Body of pancreas (tissue), 4 donors: Measurements from ENCODE around the gene H2AZ1. TPM values are rescaled to one million over a fixed set of nuclear protein-coding genes. Genes with fewer than 3 reads are reported as not detected.

Source experiments
- ATAC-seq: fragments of 150-250 bp; one replicate; pipeline ENCODE4 v1.9.1; 2016
- DNase-seq, 4 donors: peaks; one replicate each; pipeline ENCODE4 v3.0.0-alpha.2; 2019
- H3K27ac ChIP-seq, 4 donors: fragments of 200-600 bp; sonication (generic); 1 replicate in 3 of 4; 2 replicates in 1 of 4; pipeline versions ENCODE4 v1.5.1 to v1.6.1; 2016 to 2019; ENCODE audit warnings: mild to moderate bottlenecking in 1 of 4, mixed read lengths in 1 of 4, moderate library complexity in 1 of 4
- H3K27me3 ChIP-seq, 2 donors: fragments of 200-600 bp; sonication (generic); one replicate each; pipeline ENCODE4 v1.6.0; 2016; ENCODE audit warnings: mild to moderate bottlenecking in 1 of 2
- H3K36me3 ChIP-seq, 2 donors: fragments of 200-600 bp; sonication (generic); replicated peaks in 1 of 2; 2 replicates each; pipeline ENCODE4 v1.5.1; 2016; ENCODE audit warnings: low read depth in 2 of 2; ENCODE audit not compliant: insufficient read depth in 1 of 2
- H3K4me1 ChIP-seq: fragments of 200-600 bp; sonication (generic); one replicate; pipeline ENCODE4 v1.6.0; 2016
- H3K4me3 ChIP-seq, 2 donors: fragments of 200-600 bp; sonication (generic); 1 replicate in 1 of 2; 2 replicates in 1 of 2; pipeline ENCODE4 v1.5.1; 2016 to 2019
- H3K9me3 ChIP-seq, 3 donors: fragments of 200-600 bp; sonication (generic); 1 replicate in 2 of 3; 2 replicates in 1 of 3; pipeline ENCODE4 v1.5.1; 2016
- CTCF ChIP-seq, 7 experiments: fragments of 450-650 bp in 4 of 7; fragments of 200-600 bp in 3 of 7; sonication (generic) in 3 of 7; IDR thresholded peaks; one replicate each; pipeline ENCODE4 v1.5.1; 2016 to 2019; ENCODE audit warnings: antibody characterized with exemption in 7 of 7
- POLR2A ChIP-seq, 3 donors: fragments of 450-650 bp; IDR thresholded peaks; one replicate each; pipeline ENCODE4 v1.6.1; 2016; ENCODE audit warnings: antibody characterized with exemption in 3 of 3, mild to moderate bottlenecking in 2 of 3
- WGBS, 2 donors: methylation state at CpG; one replicate each; pipeline ENCODE4 v1.1.5; 2017; 5-methylcytosine and 5-hydroxymethylcytosine counted together
- intact Hi-C: fragments of 100-400 bp; cut with DNase I; formaldehyde crosslinking; loops from one replicate; pipeline ENCODE4 v1.15.1; 2023
- total RNA-seq, 2 donors: library from RNA; depleted of rRNA; stranded (reverse); fragments of >200 nt; gene quantifications; one replicate each; pipeline ENCODE4 v1.1.0, GENCODE V29; 2016

Gene H2AZ1
- total RNA-seq, 2 donors from 2014 or later = 31.3 to 47.7 TPM

- Histone ChIP-seq H3K4me1 (no peaks in the 10 kb centered on the region), H3K27ac (no peak overlapping the region), H3K4me3 (no peak overlapping the region), H3K9me3 (no peaks in the 10 kb centered on the region), H3K36me3 (no peaks in the 10 kb centered on the region), H3K27me3 (no peaks in the 10 kb centered on the region)
- ATAC-seq (no peak), DNase-seq (no peak)
- TF ChIP-seq POLR2A (IDR thresholded peaks at IDR 0.05) = no peak
- no peak for TF ChIP-seq CTCF (IDR thresholded peaks at IDR 0.05)
- WGBS, 2 donors = 89 to 92% methylated on average over 3 of the region's 3 CpGs
- intact Hi-C loops = no loop called here
Measured at GRCh38 chr4:99938243-99938753, 11.8 kb downstream of the H2AZ1 start.

GRCh38 chr4:99934891-99935290 lies 15.2 kb downstream of the H2AZ1 start:
- ATAC-seq (no peak), DNase-seq (no peak)
- intact Hi-C loops = no loop called here
- Histone ChIP-seq H3K36me3 (no peaks in the 10 kb centered on the region), H3K27me3 (no peaks in the 10 kb centered on the region), H3K27ac (no peak overlapping the region), H3K4me1 (no peaks in the 10 kb centered on the region), H3K9me3 (no peaks in the 10 kb centered on the region), H3K4me3 (no peak overlapping the region)
- no peak for TF ChIP-seq CTCF (IDR thresholded peaks at IDR 0.05)
- TF ChIP-seq POLR2A (IDR thresholded peaks at IDR 0.05) = no peak

GRCh38 chr4:99927566-99927965 lies 22.5 kb downstream of the H2AZ1 start:
- WGBS, 2 donors = 36 to 45% methylated on average over 2 of the region's 2 CpGs
- no peaks in the 10 kb centered on the region for H3K4me1 ChIP-seq
- ATAC-seq = no peak
- H3K27ac ChIP-seq = no peak overlapping the region
- no peak overlapping the region for H3K4me3 ChIP-seq
- H3K27me3 ChIP-seq = no peaks in the 10 kb centered on the region
- TF ChIP-seq POLR2A (IDR thresholded peaks at IDR 0.05) (no peak), CTCF (IDR thresholded peaks at IDR 0.05) (no peak)
- no peaks in the 10 kb centered on the region for H3K9me3 ChIP-seq
- no peak for DNase-seq
- no peaks in the 10 kb centered on the region for H3K36me3 ChIP-seq
- intact Hi-C loops = no loop called here

- intact Hi-C loops = no loop called here
Measured at GRCh38 chr4:99921174-99921573, 28.9 kb downstream of the H2AZ1 start.

More at GRCh38 chr4:99921174-99921573, 28.9 kb downstream of the H2AZ1 start:
- H3K9me3 ChIP-seq = no peaks in the 10 kb centered on the region
- H3K36me3 ChIP-seq = peaks cover 0 to 1% of the 10 kb centered on the region in 2 donors
- H3K27me3 ChIP-seq = no peaks in the 10 kb centered on the region
- H3K27ac ChIP-seq = no peak overlapping the region
- WGBS, 2 donors = 93 to 100% methylated on average over 3 of the region's 3 CpGs
- no peak for TF ChIP-seq CTCF (IDR thresholded peaks at IDR 0.05)
- no peak for TF ChIP-seq POLR2A (IDR thresholded peaks at IDR 0.05)
- H3K4me1 ChIP-seq = no peaks in the 10 kb centered on the region
- no peak for ATAC-seq
- no peak overlapping the region for H3K4me3 ChIP-seq
- no peak for DNase-seq
